Hypothalamus (tissue), 51 donors: Measurements from ENCODE around the gene CLCN4.

ENCODE experiments used
- DNase-seq, 51 donors: peaks; one replicate each; lab custom pipeline; 2025; lab: John Stamatoyannopoulos, UW

Gene CLCN4

DNA sequence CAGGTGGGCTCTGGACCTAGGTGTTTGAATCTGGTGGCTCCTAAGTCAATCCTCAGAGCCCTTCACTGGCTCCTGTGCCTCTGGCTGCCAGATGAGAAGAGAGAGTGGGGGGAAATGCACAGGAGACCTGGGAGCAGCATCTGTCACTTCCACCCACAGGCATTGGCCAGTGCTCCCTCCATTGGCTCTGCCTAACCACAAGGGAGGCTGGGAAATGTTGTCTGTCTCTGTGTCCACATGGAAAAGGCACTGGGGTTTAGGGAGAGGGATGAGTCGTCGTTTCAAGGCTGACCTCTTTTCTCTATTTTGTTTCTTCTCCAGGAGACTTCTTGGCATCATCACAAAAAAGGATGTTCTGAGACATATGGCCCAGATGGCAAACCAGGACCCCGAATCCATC, 76.4 kb downstream of the CLCN4 start:
- no peak for DNase-seq

DNA sequence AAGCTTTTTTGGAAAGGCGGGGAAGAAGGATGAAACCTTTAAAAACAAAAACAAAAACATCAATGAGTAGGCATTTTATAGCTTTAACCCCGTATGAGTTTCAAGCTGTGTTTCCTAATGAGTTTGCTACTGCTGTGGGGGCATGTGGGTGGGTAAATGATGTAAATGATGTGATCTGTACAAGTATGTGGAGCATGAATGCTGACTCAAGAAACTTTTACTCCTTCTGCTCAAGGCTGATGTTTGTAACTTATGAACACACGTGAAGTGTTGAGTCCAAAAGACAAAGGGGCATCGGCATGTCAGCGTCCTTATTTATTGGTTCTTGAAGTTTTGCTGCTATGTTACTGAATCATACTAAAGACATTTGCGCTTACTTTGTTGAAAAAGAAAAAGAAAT, 76.9 kb downstream of the CLCN4 start:
- DNase-seq: no peak

DNA sequence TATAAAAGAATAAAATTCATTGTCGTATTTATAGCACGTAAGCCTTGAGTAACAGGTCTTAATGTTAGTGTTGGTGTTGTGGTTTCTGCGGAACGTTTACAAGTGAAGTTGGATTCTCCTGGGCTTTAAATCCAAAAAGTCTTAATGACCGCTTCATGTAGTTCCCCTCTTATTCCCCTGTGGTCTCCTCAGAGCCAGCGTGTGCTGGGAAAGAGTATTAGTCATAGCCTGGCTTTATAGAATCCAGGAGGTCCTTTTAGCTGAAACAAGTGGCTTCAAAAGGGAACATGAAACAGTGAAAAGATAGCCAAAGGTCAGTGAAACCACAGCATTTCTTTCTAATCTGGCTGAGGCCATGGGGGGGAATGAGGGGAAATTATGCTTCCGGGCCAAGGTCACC, 79.1 kb downstream of the CLCN4 start:
- DNase-seq: no peak

DNA sequence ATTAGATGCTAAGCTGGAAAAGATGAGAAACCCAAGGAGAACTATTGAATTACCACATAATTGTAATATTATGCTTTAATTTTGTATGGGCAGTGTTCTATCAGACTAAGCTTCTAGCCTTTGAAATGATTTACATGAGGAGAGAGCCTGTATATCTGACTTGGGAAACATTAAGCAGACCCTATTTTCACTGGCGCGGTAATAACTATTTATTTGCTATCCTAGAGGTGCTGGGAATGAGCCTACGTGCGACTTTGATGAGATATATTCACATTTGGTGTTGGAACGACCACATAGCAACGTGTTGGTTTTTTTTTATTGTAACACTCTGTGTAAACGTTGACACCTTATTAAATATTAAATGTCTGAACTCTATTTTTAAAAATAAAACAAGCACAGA, 80.5 kb downstream of the CLCN4 start:
- no peak for DNase-seq

DNA sequence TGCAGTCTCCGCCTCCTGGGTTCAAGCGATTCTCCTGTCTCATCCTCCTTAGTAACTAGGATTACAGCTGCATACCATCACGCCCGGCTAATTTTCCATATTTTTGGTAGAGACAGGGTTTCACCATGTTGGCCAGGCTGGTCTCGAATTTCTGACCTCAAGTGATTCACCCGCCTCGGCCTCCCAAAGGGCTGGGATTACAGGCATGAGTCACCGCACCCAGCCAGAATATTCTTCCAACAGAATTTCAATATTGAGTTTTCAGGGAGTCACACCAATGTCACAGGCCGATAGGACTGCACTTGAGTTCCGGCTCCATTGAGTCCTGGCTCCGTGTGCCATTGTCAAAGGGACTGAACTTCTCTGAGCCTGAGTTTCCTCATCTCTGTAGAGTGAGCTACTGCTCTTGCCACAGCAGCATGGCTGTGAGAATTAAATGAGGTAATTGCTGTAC, 82.9 kb downstream of the CLCN4 start:
- DNase-seq: no peak

DNA sequence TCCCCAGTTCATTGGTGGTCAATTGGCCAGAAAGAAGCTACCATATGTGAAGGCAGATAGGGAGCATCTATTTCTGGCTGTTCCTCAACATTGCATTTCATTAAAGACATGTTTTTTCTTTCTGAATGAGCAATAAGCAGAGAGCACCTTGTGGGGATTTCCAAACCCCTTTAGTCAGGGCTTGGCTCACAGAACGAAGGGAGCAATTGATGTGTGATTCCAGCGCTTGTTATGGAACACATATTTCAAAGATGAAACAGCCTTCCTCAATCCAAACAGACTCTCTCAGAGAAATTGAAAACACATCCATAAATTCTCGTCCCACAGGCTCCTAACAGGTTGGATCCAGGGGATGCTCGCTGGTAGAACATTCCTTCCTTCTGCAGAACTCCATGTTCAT, 84.1 kb downstream of the CLCN4 start:
- no peak for DNase-seq

DNA sequence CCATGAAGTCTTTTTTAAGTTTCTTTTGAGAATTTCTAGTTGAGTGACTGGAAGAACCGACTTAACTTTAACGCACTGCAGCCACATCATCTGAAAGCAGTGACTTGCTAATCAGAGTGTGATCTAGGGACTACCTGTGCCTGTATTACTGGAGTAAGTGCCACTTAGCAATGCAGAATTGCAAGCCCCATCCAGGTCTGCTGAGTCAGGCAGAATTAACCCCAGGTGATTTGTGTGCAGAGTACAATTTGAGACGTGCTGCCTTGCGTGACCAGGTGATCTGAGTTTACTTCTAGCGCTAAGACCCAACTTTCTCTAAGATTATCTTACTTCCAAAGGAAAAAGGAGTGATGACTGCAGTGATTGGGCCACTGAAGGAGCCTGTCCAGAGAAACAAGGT, 85.3 kb downstream of the CLCN4 start:
- no peak for DNase-seq

DNA sequence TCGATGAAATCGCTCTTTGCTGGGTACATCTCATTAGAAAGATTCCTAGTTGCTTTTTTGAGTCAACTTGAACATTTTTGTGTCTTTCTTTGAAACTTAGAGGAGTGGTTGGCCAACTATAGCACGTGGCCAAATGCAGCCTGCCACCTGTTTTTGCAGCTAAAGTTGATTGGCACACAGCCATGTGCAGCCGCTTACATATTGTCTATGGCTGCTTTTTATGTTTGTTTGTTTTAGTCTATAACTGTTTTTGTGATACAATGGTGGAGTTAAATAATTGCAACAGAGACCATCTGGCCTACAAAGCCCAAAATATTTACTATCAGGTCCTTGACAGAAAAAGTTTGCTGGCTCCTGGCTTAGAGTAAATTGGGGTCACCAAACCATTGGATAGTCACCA, 86.3 kb downstream of the CLCN4 start:
- no peak for DNase-seq

DNA sequence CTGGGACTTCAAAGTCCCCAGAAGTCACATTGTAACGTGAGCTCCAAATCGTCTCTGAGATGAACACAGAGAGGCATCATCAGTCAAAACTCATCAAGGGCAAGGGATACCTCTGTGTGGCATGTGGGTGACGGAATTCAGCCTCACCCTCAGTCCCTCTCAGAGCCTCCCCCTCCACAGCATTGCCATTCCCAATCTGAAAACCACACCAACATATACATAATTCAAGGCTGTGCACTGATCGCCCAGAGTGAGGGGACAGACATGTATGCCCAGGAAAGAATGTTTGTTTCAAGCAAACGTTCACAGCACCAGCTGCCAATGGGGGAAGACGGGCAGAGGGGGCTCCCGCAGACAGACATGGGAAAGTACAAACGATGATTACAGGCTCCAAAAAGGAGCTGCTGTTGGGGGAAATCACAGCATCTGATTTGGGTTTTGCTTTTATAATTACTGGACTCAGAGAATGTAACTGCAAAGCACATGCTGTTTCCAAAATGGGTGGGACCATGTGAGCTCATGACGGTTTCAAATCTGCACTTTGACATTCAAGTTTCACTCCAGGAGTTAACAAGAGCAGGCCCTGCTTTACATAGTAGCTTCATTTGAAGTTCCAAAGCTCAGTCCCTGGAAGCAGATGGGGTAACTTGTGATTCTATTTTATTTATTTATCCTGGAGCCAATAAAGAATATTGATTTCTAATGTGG, 88.3 kb downstream of the CLCN4 start:
- DNase-seq: no peak

DNA sequence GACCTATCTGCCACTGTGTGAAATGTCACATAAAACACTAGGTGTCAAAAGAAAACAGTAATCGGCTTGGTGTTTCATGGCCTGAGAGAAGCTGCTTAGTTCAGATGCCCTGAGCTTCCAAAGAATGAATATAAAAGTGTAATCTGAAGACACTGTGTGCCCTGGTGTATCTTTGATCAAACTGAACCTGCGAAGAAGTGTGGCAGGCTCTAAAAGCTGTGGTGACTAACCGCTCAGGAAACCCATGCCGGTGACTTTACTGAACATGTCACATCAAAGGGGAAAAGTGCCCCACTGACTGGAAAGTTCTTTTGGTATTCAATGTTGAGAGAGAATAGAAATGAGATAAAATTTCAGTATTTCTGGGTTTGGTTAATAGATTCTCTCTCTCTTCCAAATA, 89.1 kb downstream of the CLCN4 start:
- no peak for DNase-seq

DNA sequence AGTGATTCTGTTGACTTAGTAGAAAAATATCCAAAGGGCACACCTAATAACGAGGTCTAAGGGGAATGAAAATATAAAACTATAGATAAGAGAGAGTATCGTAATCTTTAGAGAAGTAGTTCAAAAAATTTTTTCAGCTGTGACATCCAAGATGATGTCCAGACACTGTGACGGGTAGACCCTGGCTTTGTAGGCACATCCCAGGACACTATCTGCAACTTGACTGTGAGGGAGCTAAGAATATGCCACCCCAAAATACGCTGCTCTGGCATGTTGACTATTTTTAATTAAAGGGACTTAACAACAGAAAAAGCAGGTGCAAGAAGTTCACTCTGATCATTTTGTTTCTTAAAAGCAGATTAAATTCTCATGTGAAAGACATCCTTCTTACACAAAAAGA, 89.5 kb downstream of the CLCN4 start:
- DNase-seq: no peak

DNA sequence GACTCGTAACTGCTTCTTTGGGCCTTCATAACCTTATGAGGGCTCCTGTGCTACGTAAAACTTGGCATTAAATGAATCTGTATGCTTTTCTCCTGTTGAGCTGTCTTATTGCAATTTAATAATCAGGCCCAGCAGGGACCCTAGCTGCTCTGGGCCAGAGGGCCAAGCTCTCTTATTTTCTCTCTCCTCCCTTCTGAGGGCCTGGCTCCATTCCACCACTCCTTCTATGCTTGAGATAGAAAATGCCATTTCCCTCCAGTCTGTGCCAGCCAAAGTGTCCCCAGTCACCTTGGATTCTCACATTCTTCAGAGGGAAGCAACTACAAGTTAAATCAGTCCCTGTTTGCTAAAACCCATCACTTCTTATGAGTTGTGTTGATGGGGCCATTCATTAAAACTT, 90.1 kb downstream of the CLCN4 start:
- DNase-seq: no peak

DNA sequence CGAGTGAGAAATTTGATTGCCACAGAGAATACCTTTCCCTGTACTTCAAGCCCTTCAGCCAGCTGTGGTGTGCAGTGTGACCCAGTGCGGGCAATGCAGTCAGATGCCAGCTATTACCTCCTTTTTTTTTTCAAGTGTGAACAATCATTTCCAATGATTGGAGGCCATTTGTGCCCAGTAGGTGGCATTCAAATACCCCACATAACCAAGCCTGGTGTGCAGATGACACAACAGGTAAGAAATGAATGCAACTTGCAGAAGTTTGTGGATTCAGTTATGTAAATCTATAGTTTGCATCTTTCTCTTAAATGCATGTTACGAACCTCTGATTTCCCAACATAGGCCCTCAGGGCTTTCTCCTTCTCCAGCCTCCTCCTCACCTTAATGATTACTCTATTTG, 98.0 kb downstream of the CLCN4 start:
- DNase-seq: peak in 1 of 51 donors; percentile 8

DNA sequence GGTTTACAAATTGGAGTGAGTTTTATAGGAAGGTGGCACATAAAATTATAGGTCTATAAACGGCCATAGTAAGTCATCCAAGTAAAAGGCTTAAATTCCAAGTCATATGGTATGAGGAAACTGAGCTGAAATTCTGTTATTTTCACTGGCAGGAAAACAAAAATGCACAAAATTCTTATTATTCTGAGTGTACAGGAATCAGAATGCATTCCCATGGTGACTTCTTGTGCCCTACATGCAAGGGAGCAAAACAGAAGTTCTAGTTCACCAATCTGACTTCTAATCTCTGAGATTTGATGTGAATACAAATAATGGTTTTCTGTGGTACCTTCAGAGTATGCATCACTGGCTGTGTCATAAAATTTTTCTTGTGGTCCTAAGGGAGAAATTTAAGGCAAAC, 102.9 kb downstream of the CLCN4 start:
- DNase-seq: no peak

DNA sequence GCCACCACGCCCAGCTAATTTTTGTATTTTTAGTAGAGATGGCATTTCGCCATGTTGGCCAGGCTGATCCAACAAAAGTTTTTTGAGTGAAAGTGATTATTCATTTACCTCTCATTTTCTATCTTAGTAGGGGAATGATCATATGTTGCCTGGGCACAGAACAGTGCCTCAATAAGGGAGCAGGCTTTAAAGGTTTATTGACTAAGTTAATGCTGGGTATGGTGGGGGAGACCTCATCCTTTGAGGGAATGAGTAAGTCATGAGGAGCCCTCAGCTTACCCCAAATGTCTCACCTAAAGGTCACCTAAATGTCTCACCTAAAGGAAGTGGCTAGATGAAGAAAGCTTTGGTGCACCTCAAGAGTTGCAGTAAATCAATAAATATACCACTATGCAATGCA, 109.0 kb downstream of the CLCN4 start:
- no peak for DNase-seq

DNA sequence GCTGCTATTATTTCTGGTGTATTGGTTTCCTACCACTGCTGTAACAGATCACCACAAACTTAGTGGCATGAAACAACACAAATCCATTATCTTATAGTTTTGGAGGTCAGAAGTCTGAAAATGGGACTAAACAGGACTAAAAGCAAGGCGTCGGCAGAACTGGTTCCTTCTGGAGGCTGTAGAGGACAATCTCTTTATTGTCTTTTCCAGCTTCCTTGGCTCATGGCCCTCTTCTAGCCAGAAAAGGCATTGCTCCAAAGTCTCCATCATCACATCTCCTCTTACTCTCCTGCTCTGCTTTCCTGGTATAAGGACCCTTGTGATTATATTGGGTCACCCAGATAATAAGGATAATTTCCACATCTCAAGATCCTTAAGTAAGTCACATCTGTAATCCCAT, 121.9 kb downstream of the CLCN4 start:
- DNase-seq: peak in 2 of 51 donors; percentile 0

DNA sequence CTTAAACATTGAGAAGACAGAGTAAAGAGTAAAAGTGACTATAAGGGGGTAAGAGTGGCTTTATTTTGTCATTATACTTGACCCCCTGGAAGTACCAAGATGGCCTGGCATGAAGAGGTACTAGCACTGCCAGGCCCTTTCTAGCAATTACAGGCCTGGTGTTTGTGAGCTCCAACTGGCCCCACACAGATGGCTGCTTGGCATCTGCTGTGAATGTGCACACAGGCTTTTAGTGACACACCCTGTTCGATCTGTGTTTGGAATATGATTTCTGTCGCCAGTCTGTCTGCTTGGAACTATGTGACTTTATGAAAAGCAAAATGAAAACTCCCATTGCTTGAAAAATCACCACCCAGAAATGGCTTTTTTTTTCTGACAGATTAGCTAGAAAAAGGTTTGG, 123.3 kb downstream of the CLCN4 start:
- DNase-seq: no peak

DNA sequence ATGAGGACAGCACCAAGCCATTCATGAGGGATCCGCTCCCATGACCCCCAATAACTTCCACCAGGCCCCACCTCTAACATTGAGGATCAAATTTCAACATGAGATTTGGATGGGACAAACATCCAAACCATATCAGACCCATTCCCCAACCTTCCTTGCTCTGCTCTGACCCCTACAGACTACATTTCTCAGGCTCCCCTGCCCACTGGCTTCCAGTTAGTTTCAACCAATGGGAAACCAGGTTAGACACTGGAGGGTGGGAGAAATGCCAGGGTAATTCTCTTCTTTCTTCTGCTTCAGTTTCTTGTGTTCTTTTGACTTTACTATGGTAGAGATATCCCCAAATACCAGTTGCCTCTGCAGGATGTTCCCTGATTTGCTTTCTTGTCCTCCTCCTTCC, 125.7 kb downstream of the CLCN4 start:
- no peak for DNase-seq

DNA sequence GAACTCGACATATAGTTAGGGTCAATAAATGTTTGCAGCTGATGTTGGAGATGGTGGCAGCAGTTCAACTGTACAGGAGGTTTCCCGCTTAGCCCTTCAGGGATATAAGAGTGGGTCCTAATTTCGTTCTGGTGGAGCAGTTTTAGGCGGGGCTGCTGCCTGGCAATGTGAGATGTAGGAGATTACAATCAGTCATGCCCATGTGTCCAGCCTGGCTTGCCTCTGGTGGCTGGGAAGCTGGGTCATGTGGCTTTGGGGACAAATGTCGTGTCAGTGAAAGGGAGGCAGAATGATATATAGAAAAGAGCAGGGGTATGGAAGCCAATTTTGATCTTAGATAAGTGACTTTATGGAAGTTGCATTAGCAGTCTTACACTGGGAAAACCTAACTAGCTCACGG, 129.4 kb downstream of the CLCN4 start:
- no peak for DNase-seq
